ENCODE data around the gene APOOL.
"Not testable (repeated sequence)": the region's sequence is repeated elsewhere in the genome, so short reads cannot be mapped to it uniquely, and the experiment has no call there.

The APOOL gene

DNA sequence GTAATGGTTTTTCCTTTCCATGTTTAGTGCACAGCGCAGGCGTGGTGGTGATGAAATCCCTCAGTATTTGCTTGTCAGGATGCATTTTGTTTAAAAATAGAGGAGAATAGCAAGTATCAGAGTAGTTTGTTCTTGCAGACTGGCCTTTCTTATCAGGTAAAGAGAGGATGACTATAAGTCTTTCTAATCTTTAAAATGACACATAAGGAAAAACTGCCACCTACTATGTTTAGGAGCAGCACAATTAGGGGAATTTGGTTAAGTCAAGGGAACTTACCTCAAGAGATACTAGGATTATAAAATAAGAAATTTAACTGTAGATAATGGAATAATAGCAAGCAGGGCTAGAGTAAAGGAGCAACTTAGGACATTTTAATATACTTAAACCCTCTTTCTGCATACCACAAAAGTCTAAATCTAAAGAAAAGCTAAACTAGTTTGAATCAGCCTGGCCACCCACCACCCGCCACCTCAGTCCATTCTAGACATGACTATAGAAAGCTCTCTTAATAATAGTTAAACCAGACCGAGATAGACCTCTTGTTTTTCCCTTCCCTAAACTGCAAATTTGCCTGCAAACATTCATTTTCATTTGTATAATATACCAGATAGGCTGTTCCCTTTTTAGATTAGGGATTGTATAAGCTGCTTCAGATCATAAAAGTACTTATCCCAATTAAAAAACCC lies 62.0 kb downstream of the APOOL start:
- Histone ChIP-seq H3K4me1 (ENCODE audit: control extremely low read depth in 1 of 4, control insufficient read depth in 4 of 4, insufficient read depth in 4 of 4, low read length in 3 of 4) (no peaks in the 10 kb centered on the region), H3K27ac (ENCODE audit: insufficient read depth in 1 of 2, low read depth in 1 of 2, low read length in 2 of 2, poor library complexity in 1 of 2, severe bottlenecking in 2 of 2) (no peak overlapping the region), H3K36me3 (ENCODE audit: control insufficient read depth in 4 of 4, insufficient read depth in 4 of 4, low read length in 3 of 4) (peaks cover 0 to 1% (median 0%) of the 10 kb centered on the region in 4 experiments), H3K27me3 (replicated peaks in 2 of 5; ENCODE audit: control insufficient read depth in 4 of 5, insufficient read depth in 5 of 5, low read length in 4 of 5) (no peaks in the 10 kb centered on the region), H3K9me3 (ENCODE audit: control extremely low read depth in 1 of 5, control insufficient read depth in 4 of 5, insufficient read depth in 2 of 5, low read depth in 1 of 5, low read length in 4 of 5) (no peaks in the 10 kb centered on the region), H3K4me3 (ENCODE audit: control insufficient read depth in 1 of 7, extremely low read depth in 1 of 7, insufficient read depth in 4 of 7, low read depth in 2 of 7, low read length in 6 of 7) (no peak overlapping the region)
- DNase-seq = no peak
- ChIA-PET CTCF (no interaction called here), POLR2A (no interaction called here)
- WGBS (ENCODE audit: insufficient coverage) = no CpG with 5 or more reads among the region's 4 CpGs

DNA sequence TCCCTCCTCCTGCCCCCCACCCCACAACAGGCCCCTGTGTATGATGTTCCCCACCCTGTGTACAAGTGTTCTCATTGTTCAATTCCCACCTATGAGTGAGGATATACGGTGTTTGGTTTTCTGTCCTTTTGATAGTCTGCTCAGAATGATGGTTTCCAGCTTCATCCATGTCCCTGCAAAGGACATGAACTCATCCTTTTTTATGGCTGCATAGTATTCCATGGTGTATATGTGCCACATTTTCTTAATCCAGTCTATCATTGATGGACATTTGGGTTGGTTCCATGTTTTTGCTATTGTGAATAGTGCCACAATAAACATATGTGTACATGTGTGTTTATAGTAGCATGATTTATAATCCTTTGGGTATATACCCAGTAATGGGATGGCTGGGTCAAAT lies 73.6 kb downstream of the APOOL start:
- CTCF ChIA-PET; H3K36me3 ChIP-seq (ENCODE audit: control insufficient read depth in 4 of 4, insufficient read depth in 4 of 4, low read length in 3 of 4); H3K4me3 ChIP-seq (ENCODE audit: control insufficient read depth in 1 of 7, extremely low read depth in 1 of 7, insufficient read depth in 4 of 7, low read depth in 2 of 7, low read length in 6 of 7); H3K27ac ChIP-seq (ENCODE audit: insufficient read depth in 1 of 2, low read depth in 1 of 2, low read length in 2 of 2, poor library complexity in 1 of 2, severe bottlenecking in 2 of 2); H3K27me3 ChIP-seq (replicated peaks in 2 of 5; ENCODE audit: control insufficient read depth in 4 of 5, insufficient read depth in 5 of 5, low read length in 4 of 5); H3K9me3 ChIP-seq (ENCODE audit: control extremely low read depth in 1 of 5, control insufficient read depth in 4 of 5, insufficient read depth in 2 of 5, low read depth in 1 of 5, low read length in 4 of 5); DNase-seq; H3K4me1 ChIP-seq (ENCODE audit: control extremely low read depth in 1 of 4, control insufficient read depth in 4 of 4, insufficient read depth in 4 of 4, low read length in 3 of 4); POLR2A ChIA-PET: not testable (repeated sequence)
- WGBS (ENCODE audit: insufficient coverage) = no CpG with 5 or more reads among the region's 1 CpG

GRCh38 chrX:85084770-85085393 lies 81.2 kb downstream of the APOOL start:
- POLR2A ChIA-PET = no interaction called here
- DNase-seq = peak; percentile 15 to 53 (median 38)
- H3K4me3 ChIP-seq (ENCODE audit: control insufficient read depth in 1 of 7, extremely low read depth in 1 of 7, insufficient read depth in 4 of 7, low read depth in 2 of 7, low read length in 6 of 7) = no peak overlapping the region
- H3K27me3 ChIP-seq (replicated peaks in 2 of 5; ENCODE audit: control insufficient read depth in 4 of 5, insufficient read depth in 5 of 5, low read length in 4 of 5) = no peaks in the 10 kb centered on the region
- no peaks in the 10 kb centered on the region for H3K9me3 ChIP-seq (ENCODE audit: control extremely low read depth in 1 of 5, control insufficient read depth in 4 of 5, insufficient read depth in 2 of 5, low read depth in 1 of 5, low read length in 4 of 5)
- no peaks in the 10 kb centered on the region for H3K4me1 ChIP-seq (ENCODE audit: control extremely low read depth in 1 of 4, control insufficient read depth in 4 of 4, insufficient read depth in 4 of 4, low read length in 3 of 4)
- no peak overlapping the region for H3K27ac ChIP-seq (ENCODE audit: insufficient read depth in 1 of 2, low read depth in 1 of 2, low read length in 2 of 2, poor library complexity in 1 of 2, severe bottlenecking in 2 of 2)
- CTCF ChIA-PET = interaction anchor here (1.1 kb wide), 1 partner anchor 458 kb away, joined by 3 read pairs; no protein-coding TSS in a partner anchor
- H3K36me3 ChIP-seq (ENCODE audit: control insufficient read depth in 4 of 4, insufficient read depth in 4 of 4, low read length in 3 of 4) = peaks cover 0 to 2% (median 0%) of the 10 kb centered on the region in 4 experiments
- no CpG with 5 or more reads among the region's 2 CpGs for WGBS (ENCODE audit: insufficient coverage)

DNA sequence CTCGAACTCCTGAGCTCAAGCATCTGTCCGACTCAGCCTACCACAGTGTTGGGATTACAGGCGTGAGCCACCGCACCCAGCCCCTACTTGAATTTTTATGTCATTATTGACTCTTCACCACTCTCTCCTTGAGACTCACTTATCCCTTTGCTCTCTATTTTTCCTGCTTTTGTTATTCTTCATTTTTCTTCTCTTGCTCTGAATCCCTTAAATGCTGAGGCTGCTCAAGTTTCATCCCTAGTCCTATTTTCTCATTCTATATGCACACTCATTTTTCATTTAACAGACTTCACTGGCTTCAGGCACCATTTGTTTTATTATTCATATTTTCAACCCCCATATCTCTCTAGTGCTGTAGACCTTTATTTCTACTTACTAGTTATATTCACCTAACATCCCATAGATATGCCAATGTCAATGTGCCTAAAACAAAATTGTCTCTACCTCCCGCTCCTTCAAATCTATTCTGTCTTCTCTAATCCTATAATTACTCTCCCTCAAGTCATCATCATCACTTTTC lies 85.7 kb downstream of the APOOL start:
- Histone ChIP-seq H3K9me3 (ENCODE audit: control extremely low read depth in 1 of 5, control insufficient read depth in 4 of 5, insufficient read depth in 2 of 5, low read depth in 1 of 5, low read length in 4 of 5) (no peaks in the 10 kb centered on the region), H3K4me3 (ENCODE audit: control insufficient read depth in 1 of 7, extremely low read depth in 1 of 7, insufficient read depth in 4 of 7, low read depth in 2 of 7, low read length in 6 of 7) (no peak overlapping the region), H3K36me3 (ENCODE audit: control insufficient read depth in 4 of 4, insufficient read depth in 4 of 4, low read length in 3 of 4) (peaks cover 0 to 2% (median 1%) of the 10 kb centered on the region in 4 experiments), H3K27me3 (replicated peaks in 2 of 5; ENCODE audit: control insufficient read depth in 4 of 5, insufficient read depth in 5 of 5, low read length in 4 of 5) (no peaks in the 10 kb centered on the region), H3K27ac (ENCODE audit: insufficient read depth in 1 of 2, low read depth in 1 of 2, low read length in 2 of 2, poor library complexity in 1 of 2, severe bottlenecking in 2 of 2) (no peak overlapping the region), H3K4me1 (ENCODE audit: control extremely low read depth in 1 of 4, control insufficient read depth in 4 of 4, insufficient read depth in 4 of 4, low read length in 3 of 4) (no peaks in the 10 kb centered on the region)
- ChIA-PET CTCF (no interaction called here), POLR2A (no interaction called here)
- 95% methylated on average over 5 of the region's 5 CpGs for WGBS (ENCODE audit: insufficient coverage)
- no peak for DNase-seq

- H3K4me3 ChIP-seq (ENCODE audit: control insufficient read depth in 1 of 7, extremely low read depth in 1 of 7, insufficient read depth in 4 of 7, low read depth in 2 of 7, low read length in 6 of 7) = no peak overlapping the region
- H3K27me3 ChIP-seq (replicated peaks in 2 of 5; ENCODE audit: control insufficient read depth in 4 of 5, insufficient read depth in 5 of 5, low read length in 4 of 5) = peaks cover 0 to 2% (median 0%) of the 10 kb centered on the region in 5 experiments
- POLR2A ChIA-PET = no interaction called here
- DNase-seq = no peak
- WGBS (ENCODE audit: insufficient coverage) = 91% methylated on average over 4 of the region's 4 CpGs
- no peaks in the 10 kb centered on the region for H3K9me3 ChIP-seq (ENCODE audit: control extremely low read depth in 1 of 5, control insufficient read depth in 4 of 5, insufficient read depth in 2 of 5, low read depth in 1 of 5, low read length in 4 of 5)
- peaks cover 0 to 1% (median 0%) of the 10 kb centered on the region in 4 experiments for H3K4me1 ChIP-seq (ENCODE audit: control extremely low read depth in 1 of 4, control insufficient read depth in 4 of 4, insufficient read depth in 4 of 4, low read length in 3 of 4)
- no peak overlapping the region for H3K27ac ChIP-seq (ENCODE audit: insufficient read depth in 1 of 2, low read depth in 1 of 2, low read length in 2 of 2, poor library complexity in 1 of 2, severe bottlenecking in 2 of 2)
- CTCF ChIA-PET = no interaction called here
- H3K36me3 ChIP-seq (ENCODE audit: control insufficient read depth in 4 of 4, insufficient read depth in 4 of 4, low read length in 3 of 4) = no peaks in the 10 kb centered on the region
Measured at GRCh38 chrX:85107407-85107806, 103.7 kb downstream of the APOOL start.

DNA sequence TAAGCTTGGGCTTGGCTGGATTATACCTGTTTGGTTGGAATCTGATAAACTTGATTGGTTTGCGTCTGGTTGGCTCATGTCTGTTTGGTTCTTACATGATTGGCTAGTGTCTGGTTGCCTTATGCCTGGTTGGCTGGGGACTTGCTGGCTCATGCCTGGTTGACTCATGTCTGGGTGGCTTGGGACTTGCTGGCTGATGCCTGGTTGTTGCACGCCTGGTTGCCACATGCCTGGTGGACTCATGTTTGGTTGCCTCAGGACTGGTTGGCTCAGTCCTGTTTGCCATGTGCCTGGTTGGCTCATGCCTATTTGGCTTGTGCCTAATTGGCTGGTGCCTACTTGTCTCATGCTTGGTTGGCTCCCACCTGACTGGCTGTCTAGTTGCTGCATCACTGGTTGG lies 104.5 kb downstream of the APOOL start:
- no peaks in the 10 kb centered on the region for H3K36me3 ChIP-seq (ENCODE audit: control insufficient read depth in 4 of 4, insufficient read depth in 4 of 4, low read length in 3 of 4)
- ChIA-PET POLR2A (no interaction called here), CTCF (no interaction called here)
- no peaks in the 10 kb centered on the region for H3K9me3 ChIP-seq (ENCODE audit: control extremely low read depth in 1 of 5, control insufficient read depth in 4 of 5, insufficient read depth in 2 of 5, low read depth in 1 of 5, low read length in 4 of 5)
- no peak overlapping the region for H3K4me3 ChIP-seq (ENCODE audit: control insufficient read depth in 1 of 7, extremely low read depth in 1 of 7, insufficient read depth in 4 of 7, low read depth in 2 of 7, low read length in 6 of 7)
- H3K4me1 ChIP-seq (ENCODE audit: control extremely low read depth in 1 of 4, control insufficient read depth in 4 of 4, insufficient read depth in 4 of 4, low read length in 3 of 4) = peaks cover 0 to 1% (median 0%) of the 10 kb centered on the region in 4 experiments
- H3K27ac ChIP-seq (ENCODE audit: insufficient read depth in 1 of 2, low read depth in 1 of 2, low read length in 2 of 2, poor library complexity in 1 of 2, severe bottlenecking in 2 of 2) = no peak overlapping the region
- DNase-seq = no peak
- peaks cover 0 to 2% (median 0%) of the 10 kb centered on the region in 5 experiments for H3K27me3 ChIP-seq (replicated peaks in 2 of 5; ENCODE audit: control insufficient read depth in 4 of 5, insufficient read depth in 5 of 5, low read length in 4 of 5)
- 95% methylated on average over 2 of the region's 2 CpGs for WGBS (ENCODE audit: insufficient coverage)

DNA sequence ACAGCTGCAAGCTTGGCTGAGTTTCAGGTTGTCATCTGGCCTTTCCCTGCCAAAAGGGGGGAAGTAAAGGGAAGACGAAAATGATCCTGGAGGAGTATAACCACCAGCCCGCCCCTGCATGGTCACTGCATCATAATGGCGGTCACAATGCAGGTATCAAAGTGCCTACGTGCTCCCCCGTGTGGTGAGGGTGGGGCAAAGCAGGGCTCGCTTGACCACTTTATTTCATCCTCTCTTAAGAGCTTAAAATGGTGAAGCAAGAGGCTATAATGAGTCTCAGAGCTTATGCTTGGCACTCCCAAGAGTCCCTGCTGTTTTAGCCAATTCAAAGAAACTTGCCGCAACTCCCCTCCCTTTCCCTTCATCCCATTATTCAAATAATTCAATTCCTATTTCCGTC lies 105.6 kb downstream of the APOOL start:
- POLR2A ChIA-PET = no interaction called here
- CTCF ChIA-PET = interaction anchor here (1.7 to 1.9 kb wide), 2 partner anchors 13 to 436 kb away, joined by 4 to 5 read pairs; no protein-coding TSS in a partner anchor
- Histone ChIP-seq H3K9me3 (ENCODE audit: control extremely low read depth in 1 of 5, control insufficient read depth in 4 of 5, insufficient read depth in 2 of 5, low read depth in 1 of 5, low read length in 4 of 5) (no peaks in the 10 kb centered on the region), H3K27ac (ENCODE audit: insufficient read depth in 1 of 2, low read depth in 1 of 2, low read length in 2 of 2, poor library complexity in 1 of 2, severe bottlenecking in 2 of 2) (no peak overlapping the region), H3K36me3 (ENCODE audit: control insufficient read depth in 4 of 4, insufficient read depth in 4 of 4, low read length in 3 of 4) (no peaks in the 10 kb centered on the region), H3K27me3 (replicated peaks in 2 of 5; ENCODE audit: control insufficient read depth in 4 of 5, insufficient read depth in 5 of 5, low read length in 4 of 5) (peaks cover 0 to 2% (median 0%) of the 10 kb centered on the region in 5 experiments), H3K4me1 (ENCODE audit: control extremely low read depth in 1 of 4, control insufficient read depth in 4 of 4, insufficient read depth in 4 of 4, low read length in 3 of 4) (peaks cover 0 to 1% (median 0%) of the 10 kb centered on the region in 4 experiments), H3K4me3 (ENCODE audit: control insufficient read depth in 1 of 7, extremely low read depth in 1 of 7, insufficient read depth in 4 of 7, low read depth in 2 of 7, low read length in 6 of 7) (no peak overlapping the region)
- peak in 2 of 3 donors; percentile 17 to 24 for DNase-seq
- WGBS (ENCODE audit: insufficient coverage) = 51% methylated on average over 7 of the region's 8 CpGs

All from common myeloid progenitor, CD34-positive (primary cell).